ENCODE data around the gene LRP2.

The LRP2 gene

DNA sequence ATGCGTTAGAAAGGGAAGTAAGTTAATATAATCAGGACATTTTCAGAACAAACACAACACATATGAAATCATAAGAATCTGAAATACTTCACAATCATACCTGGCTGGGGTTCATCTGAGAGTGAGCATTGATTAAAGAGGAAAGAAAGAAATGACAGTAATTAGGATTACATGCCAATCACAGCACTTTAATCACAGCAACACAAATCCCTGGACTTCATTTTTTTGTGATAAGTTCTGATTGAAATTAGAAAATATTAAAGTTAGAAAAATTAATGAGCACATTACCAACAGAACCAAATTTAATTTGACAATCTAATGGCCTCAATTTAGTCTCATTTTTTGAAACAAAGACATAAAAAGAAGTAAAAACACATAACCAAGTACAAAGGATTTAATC lies 121.9 kb downstream of the LRP2 start:
- DNase-seq (ENCODE audit: low spot score): no peak

DNA sequence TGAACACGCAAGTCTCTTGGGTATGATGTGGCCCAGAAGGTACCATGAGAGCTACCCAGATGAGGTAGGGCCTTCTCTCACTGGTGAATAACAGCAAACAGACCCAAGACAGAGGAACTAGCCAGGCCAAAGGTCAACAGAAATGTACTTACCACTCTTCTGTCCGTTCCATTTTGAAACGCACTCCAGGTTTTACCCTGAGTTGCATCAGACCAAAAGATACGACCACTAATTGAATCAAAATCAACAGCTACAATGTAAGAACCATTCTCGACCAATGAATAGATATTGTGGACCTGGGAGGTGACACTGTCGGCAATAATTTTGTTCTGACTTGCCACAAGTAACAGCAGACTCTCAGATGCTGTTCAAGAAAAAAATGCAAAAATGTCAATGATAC lies 124.4 kb downstream of the LRP2 start:
- no peak for DNase-seq (ENCODE audit: low spot score)

DNA sequence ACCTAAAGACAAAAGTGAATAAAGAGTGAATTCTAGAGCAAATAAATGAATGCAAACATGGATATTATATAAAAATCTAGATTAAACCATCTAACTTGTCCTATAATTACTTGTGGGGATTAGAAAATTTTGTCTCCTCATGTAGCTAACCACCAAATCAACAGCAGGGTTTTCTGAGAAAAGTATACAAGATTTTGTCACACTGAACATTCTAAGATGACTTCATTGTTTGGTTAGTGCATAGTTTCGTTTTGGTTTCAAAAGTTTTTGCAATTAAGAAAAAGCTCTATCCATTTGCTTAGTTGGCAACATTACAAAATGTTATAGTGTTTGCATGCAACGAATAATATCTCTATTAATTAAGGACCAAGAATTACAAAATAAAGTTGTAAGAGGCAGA lies 125.0 kb downstream of the LRP2 start:
- no peak for DNase-seq (ENCODE audit: low spot score)

DNA sequence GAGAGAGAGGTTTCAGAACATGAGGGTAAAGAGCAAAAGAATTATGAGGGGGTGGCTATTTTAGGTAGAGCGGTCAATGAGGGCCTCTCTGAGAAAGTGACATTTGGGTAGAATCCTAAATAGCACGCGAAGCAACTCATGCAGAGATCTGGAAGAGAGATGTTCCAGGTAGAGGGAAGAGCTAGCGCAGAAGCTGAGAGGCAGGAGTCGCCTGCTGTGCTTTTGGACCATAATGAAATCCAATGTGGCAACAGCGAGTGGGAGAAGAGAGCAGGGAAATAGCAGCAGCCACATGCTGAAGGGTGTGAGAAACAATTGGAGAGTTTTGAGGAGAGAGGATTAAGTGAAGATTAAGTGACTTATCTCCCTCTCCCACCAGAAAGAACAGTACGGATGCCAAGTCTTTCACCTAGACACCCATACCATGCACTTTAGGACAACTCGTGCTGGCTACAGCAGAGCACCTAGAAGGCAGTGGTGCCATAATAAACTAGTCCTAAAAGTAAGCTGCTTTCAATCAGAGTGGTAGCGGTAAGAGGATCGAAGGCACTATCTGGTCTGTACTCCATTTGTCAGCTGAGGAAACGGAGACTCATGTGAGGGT lies 129.7 kb downstream of the LRP2 start:
- DNase-seq (ENCODE audit: low spot score): no peak

DNA sequence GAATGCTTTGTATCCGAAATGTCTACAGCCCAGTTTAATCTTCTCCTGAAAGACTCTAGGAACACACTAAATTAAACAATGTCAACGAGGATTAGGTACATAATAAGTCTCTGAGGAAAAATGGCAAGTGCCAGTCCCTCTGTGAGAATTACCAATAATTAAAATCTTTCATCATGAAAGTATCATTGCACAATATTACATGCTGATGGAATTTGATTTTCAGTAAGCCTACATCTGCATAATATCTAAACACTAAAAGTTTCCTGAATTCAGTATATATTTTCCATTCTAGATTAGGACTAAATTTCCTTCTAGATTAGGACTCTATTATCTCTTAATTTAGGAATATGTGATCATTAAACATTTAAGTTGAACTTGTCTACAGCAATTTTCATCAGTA lies 132.1 kb downstream of the LRP2 start:
- DNase-seq (ENCODE audit: low spot score): no peak

DNA sequence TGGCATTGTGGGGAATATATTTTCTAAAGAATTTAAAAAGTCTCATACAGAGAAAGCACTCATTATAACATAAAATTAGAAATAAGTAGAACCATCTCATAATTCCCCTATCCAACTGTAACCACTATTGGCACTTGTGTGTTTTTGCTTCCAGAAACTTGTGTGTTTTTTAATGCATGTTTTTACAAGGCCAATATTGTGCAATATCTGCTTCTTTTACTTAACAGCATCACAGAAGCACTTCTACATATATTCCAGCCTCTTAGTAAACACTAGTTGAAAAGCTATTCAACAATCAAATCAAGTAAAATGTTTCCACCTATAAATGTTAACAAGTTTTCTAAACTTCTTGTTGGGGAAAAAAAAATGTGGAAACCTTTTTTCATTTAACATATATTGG lies 132.7 kb downstream of the LRP2 start:
- no peak for DNase-seq (ENCODE audit: low spot score)

DNA sequence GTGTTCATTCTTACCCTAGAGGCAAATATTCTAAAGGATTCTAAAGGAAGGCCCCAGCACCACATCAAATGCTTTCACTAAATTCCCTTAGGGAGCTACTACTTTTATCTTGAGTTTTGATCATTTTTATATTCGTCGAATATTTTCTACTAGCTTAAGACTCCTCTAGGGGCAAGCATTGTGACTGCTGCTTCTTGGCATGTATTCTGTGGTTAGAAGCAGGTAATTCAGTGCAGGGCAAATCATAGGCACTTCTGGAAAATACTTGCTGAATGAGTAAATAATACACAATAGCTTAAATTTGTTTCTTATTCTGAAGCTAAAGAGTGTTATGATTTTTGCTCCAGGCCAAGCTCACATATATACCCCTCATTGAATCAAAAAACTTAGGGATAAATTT lies 136.4 kb downstream of the LRP2 start:
- DNase-seq (ENCODE audit: low spot score): no peak

DNA sequence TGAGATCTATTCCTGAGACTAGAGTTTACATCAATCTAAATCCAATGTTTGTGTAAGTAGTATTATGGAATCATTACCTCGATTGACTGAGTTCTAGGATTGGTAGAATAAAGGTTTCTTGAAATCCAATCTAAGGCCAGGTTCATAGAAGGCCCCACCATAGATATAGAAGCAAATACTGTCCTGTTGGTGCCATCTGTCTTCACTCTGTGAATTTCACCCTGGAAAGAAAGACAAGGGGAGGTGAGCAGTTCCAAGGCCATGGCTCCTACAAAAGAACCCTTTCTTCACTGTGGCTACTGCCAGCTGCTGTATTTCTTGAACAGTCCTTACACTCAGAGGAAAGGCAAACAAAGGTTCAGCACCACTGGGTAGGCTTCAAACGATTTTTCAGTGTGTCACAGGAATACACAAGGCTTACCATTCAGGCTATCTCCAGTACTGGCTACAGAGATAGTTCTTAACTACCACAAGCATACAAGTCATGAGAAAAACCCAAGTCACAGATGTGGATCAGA lies 137.0 kb downstream of the LRP2 start:
- DNase-seq (ENCODE audit: low spot score): no peak

DNA sequence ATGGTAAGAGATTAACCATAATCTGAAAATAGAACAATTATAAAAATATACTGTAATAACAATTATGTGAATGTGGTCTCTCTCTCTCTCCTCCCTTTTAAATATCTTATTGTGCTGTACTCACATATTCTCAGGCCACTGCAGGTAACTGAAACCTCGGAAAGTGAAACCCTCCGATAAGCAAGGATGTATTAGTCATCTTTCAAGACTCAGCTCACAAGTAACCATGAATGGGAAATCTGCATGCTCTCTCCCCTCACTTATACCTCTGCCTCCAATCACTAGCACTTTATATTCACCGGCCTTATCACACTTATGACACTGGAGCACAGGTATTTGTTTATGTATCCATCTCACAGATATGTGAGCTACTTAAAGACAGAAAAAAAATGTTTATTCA lies 139.7 kb downstream of the LRP2 start:
- DNase-seq (ENCODE audit: low spot score): no peak

DNA sequence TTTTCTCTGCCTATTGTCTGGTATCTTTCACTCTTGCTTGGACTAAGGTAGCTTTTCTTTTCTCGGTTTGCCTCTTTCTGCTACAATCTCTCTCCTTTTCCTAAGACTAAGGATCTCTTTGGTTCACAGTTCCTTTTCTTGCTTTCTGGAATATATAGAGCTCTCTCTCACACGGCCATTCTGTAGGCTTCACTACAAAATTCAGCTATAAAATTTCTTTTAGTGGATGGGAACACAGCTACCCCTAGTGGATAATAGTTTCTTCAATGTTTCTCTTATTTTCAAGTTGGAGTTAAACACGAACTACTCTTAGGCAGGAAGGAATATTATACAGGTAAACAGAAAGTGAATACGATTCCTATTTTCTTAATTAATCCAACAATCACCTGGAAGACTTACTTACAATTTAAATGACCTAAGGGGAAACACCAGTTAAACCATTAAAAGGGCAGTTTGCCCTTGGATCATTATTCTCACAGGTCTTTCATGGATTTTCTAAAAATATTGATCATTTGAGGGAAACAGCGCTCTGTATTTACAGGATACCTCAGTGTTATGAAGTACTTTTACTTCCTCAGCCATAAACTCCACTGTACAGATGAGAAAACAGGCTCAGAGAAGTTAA lies 140.5 kb downstream of the LRP2 start:
- no peak for DNase-seq (ENCODE audit: low spot score)

DNA sequence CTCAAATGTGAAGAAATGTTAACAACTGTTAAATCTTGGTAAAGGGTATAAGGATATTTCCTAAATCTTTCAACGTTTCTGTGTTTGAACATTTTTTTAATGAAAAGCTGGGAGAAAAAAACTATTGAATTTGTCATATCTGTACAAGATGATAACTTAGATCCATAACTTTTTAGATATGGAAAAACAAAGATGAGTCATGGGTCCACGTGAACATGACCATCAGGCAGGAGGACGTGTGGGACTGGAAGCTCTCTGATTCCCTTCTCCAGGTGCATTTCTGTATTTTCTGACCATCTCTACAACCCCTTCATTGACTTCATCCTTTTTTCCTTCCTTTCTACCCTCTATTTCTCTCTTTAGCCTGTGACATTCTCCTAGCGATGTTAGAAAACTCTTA lies 151.4 kb downstream of the LRP2 start:
- DNase-seq (ENCODE audit: low spot score): no peak

DNA sequence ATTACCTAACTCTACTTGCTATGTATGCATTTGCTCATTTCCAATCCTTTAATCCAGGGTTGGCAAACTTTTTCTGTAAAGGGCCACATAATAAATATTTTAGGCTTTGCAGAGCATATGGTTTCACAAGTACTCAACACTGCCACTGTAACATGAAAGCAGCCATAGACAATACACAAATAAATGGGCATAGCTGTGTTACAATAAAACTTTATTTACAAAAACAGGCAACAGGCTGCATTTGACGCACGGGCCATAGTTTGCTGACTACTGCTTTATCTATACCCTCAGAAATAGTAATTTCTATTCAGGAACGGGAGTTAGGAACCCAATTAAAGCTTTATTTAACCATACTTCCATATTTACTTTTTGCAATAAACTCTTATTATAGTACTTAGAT lies 154.3 kb downstream of the LRP2 start:
- no peak for DNase-seq (ENCODE audit: low spot score)

DNA sequence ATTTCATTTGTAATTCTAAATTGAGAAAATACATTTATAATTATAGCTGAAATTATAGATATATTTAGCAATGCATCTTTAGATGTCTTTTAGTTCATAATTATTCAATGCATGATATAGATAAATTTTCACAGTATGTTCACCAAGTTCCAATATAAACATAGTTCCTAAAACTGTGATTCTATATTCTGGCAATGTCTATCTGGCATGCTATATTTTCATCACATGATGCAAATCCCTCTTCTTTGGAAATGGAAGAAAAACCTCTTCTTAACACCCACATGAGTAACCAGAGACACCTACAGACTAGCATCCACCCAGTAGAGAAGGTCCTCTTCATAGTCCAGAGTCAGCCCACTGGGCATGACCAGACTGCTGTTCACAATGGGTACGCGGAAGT lies 157.2 kb downstream of the LRP2 start:
- DNase-seq (ENCODE audit: low spot score): no peak

DNA sequence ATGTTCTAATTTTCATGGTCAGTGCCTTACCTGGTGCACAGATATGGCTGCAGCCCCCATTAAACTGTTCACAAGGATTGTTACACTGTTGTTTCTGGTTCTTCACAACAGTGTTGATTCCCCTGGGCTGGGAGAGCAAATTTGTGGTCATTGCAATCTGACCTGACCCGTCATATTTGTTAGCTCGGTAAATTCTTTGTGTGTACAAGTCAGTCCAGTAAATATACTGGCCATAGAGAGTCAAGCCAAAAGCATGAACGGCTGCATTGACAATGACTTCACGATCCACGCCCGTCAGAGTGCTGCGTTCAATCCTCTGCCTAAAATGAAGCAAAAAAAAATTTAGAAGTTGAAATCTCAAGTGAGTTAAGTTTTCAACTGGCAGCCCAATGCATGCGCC lies 158.4 kb downstream of the LRP2 start:
- no peak for DNase-seq (ENCODE audit: low spot score)

DNA sequence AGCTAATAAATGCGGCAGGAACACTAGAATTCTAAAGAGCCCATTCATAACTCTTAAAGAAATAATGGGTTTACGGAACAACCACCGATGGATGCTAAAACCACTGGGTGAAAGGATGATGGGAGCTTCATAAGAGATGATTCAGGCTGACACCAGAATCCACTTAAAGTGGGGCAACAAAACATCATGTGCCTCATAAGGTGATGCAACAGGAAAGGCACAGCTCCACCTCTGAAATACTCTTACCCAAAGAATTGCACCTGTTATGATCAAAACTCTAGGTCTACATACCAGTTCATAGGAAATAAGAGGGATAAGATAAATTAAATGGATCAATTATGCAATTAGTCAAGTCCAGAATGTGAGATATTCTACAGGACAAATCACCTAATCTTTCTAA lies 161.6 kb downstream of the LRP2 start:
- no peak for DNase-seq (ENCODE audit: low spot score)

DNA sequence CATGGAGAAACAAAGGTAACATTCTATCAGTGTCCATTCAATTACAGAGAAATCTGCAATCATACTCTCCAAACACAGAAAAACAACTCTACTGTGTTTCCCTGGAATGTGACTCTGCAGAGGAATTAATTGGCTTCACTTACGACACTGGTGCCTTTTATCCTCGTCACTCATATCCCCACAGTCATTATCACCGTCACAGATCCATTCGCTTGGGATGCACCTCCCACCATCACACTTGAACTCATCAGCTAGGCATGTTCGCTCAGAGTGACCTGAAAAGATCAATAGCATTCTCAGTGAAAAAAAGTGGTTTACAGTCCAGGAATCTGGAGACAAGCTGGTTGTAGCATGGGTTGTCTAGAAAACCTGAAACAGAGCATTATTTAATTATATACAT lies 168.7 kb downstream of the LRP2 start:
- DNase-seq (ENCODE audit: low spot score): no peak

DNA sequence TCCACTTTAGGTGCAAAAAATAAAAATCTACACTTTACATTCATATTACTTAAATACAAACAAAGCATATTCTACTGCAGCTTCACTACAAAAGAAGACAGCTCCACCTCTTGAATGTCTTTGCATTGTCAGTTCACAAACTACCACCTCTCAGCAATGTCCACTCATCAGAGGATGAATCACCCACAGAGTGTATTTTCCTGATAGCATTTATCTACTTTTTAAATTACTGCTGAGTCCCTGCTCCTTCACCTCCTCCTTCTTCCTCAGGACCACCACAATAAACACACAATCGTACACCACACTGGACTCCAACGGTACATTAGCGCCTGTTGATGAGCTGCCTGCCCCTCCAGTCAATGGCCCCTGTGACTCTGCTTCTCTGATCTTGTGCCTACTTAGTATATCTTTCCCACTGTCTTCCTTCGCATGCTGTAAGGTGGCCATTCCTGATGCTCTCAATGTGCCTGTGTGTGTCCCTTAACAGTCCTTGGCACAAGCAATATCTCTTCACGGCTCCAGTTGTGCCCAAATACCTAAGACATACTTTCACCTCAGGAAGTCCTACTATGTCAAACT lies 172.0 kb downstream of the LRP2 start:
- DNase-seq (ENCODE audit: low spot score): no peak

DNA sequence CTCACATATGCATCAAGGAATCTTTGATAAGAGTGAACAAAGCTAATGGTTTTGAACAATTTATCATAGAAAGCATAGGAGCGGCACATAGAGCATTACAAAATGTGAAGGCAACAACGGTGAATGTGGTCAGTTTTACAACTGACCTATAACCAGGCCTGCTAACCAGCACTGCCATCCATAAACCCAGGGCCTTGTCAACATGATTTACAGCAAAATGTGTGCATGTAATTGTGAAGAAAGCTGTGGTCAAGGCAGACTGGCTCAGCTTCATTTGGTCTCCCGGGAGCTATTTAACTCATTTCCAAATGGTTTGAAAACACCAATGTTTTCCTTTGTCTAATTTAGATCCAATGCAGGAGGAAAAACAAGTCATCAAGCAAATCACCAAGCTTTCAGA lies 173.2 kb downstream of the LRP2 start:
- no peak for DNase-seq (ENCODE audit: low spot score)

DNA sequence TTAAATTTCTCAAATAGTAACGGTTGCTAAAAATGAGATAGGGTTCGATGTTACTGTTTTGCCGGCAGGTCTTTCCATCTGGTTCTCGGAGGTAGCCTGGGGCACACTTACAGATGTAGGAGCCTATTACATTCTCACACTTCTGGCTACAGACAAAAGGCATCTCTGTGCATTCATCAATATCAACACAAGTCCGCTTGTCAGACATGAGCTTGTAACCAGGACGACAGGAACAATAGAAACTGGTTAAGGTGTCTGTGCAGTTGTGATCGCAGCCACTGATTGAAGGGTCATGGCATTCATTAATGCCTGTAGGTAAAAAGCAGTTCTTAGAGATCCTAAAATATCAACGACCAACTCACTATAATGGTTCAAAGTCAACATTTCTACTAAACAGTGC lies 176.6 kb downstream of the LRP2 start:
- DNase-seq (ENCODE audit: low spot score): no peak

DNA sequence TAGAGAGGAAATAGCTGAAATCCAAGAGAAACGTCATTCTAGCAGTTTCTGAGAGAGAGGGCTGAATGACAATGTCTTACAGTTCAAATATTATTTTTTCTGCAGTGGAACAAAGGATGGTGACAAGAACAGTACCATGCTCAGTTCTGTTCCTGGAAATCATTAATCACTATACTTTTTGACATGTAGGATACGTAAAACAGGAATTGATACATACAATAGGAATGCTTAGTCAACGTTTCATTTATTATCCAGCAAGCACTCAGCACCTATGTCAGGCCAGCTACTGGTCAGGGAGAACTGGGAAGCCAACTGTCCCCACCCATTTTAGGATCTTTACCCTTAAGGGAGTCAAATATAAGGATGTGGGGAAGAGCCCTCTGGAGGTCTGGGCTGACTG lies 178.3 kb downstream of the LRP2 start:
- DNase-seq (ENCODE audit: low spot score): no peak

DNA sequence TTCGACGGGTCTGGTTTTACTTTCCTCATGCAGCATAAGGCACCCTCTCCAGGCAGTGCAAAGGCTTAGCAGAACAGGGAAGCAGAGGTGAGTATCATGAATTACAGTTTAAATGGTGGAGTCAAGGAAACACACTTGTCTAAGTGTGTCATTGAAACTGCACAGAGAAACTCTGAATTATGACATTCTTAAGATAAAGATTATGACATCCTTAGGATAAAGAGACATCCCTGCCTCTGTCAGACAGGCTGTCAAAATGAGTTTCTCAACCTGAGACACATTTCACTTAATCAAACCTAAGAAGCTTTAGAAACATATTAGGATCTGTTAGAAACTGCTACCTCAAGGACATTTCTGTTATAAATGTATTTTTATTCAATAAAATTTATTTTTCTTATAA lies 179.8 kb downstream of the LRP2 start:
- DNase-seq (ENCODE audit: low spot score): no peak

DNA sequence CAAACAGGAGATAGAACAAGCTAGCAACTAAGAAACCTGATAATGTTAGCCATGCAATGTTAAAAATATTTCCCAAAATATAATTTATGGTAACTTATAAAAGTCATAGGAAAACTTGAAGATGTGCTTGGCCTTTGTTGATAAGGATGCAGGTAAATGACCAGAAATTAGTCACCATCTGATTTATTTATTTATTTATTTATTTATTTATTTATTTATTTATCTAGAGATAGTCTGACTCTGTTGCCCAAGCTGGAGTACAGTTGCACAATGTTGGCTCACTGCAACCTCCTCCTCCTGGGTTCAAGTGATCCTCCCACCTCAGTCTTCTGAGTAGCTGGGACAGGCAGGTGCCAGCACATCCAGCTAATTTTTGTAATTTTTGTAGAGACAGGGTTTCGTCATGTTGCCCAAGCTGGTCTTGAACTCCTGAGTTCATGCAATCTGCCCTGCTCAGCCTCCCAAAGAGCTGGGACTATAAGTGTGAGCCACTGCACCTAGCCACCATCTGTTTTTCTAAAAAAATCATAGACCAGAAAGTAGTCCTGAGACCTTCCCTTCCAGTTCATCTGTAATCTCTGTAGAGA lies 183.4 kb downstream of the LRP2 start:
- DNase-seq (ENCODE audit: low spot score): no peak

DNA sequence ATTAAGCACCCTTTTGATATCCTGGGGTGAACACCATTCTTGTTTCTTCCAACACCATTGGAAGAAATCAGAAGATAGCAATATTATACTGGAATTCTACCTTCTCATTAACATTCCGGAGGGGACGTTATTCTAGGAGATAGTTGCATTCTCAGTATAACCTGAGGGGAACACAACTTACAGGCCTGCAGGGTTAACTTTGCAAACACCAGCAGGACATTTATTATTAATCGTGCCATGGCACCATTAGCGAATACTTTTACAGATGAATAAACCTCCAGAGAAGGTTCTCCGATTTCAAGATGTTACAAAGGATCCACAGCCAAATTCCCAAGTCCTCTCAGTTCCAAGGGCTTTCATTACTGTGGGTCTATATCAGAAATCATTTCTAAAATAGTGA lies 184.0 kb downstream of the LRP2 start:
- DNase-seq (ENCODE audit: low spot score): no peak

DNA sequence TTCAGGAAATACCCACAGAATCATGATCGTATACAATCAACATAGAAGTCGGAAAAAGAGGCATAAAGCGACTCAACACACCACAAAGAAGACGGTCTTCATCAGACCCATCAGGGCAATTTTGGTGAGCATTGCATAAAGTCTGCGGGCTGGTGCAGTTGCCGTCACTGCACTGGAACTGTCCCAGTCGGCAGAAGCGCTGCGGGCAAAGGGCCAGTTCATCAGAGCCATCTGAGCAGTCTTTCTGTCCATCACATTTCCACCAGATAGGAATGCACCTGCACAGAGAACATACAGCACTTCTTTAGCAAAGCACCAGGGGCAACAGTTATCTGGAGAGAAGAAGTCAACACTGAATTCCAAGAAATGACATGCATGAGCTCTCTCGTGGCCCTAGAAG lies 187.2 kb downstream of the LRP2 start:
- no peak for DNase-seq (ENCODE audit: low spot score)

Data from GM03348 (cell line).